Right lobe of liver (tissue), 4 donors: Measurements from ENCODE around the gene SLAMF8.

Experiments
- POLR2A ChIP-seq: fragments of 450-650 bp; IDR thresholded peaks from one replicate; pipeline ENCODE4 v1.6.1; 2017; ENCODE audit warnings: antibody characterized with exemption, mild to moderate bottlenecking
- TF ChIP-seq, protein P1 (sequence below), 4 donors: fragments of 200-600 bp in 3 of 4; fragments of 450-650 bp in 1 of 4; IDR thresholded peaks; one replicate each; pipeline versions ENCODE4 v1.5.1 to v1.8.0; 2016 to 2022; ENCODE audit warnings: antibody characterized with exemption in 4 of 4, mild to moderate bottlenecking in 2 of 4
- donor health status: DM: no; HTN: no; CAD: no.
- donor health status: DM: no; HTN: no; CAD: no.
- donor health status: DM: no; HTN: yes; CAD: no.

DNA sequence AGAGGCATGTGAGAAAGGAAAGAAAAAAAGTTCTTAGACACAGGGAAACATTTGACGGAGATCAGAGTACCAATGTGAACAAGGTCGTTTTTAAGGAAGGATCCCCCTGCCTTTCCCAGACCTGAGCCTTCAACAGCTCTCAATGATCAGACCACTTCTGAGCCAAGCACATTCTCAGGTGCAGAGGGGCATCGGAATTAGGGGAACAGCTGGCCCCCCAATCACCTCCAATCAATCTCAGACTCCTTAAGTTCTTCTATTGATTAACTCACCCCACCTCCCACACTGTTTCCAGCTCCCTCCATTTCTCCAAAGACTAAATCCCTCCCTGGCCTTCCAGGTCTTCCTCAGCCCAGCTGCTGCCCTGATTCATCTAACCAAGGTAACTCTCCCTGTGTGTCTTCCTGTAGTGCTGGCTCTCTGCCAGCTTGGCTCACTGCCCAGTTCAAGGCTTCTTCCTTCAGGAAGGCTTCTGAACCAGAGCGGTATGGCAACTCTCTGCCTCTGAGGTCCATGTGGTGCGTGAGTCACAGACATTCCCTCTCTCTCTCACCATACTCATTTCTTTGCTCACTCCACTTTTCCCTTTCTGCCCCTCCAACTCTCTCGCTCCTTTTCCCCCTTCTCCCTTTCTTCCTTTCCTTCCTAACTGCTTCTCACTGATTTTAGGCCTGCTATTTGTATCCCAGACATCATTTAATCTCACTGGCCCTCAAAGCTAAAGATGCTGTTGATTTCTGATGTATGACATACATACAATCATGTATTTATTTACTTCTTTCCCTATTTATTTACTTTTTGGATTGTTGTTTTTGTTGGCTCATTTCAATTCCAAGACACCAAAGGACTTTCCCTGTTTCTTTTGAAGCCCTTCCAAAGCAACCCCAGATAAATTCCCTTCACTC lies 55.2 kb downstream of the SLAMF8 start:
- TF ChIP-seq, protein P1, sequence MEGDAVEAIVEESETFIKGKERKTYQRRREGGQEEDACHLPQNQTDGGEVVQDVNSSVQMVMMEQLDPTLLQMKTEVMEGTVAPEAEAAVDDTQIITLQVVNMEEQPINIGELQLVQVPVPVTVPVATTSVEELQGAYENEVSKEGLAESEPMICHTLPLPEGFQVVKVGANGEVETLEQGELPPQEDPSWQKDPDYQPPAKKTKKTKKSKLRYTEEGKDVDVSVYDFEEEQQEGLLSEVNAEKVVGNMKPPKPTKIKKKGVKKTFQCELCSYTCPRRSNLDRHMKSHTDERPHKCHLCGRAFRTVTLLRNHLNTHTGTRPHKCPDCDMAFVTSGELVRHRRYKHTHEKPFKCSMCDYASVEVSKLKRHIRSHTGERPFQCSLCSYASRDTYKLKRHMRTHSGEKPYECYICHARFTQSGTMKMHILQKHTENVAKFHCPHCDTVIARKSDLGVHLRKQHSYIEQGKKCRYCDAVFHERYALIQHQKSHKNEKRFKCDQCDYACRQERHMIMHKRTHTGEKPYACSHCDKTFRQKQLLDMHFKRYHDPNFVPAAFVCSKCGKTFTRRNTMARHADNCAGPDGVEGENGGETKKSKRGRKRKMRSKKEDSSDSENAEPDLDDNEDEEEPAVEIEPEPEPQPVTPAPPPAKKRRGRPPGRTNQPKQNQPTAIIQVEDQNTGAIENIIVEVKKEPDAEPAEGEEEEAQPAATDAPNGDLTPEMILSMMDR (IDR thresholded peaks at IDR 0.05) = no peak
- no peak for TF ChIP-seq POLR2A
